ENCODE results near the gene ADAMTSL2.

Gene ADAMTSL2

DNA sequence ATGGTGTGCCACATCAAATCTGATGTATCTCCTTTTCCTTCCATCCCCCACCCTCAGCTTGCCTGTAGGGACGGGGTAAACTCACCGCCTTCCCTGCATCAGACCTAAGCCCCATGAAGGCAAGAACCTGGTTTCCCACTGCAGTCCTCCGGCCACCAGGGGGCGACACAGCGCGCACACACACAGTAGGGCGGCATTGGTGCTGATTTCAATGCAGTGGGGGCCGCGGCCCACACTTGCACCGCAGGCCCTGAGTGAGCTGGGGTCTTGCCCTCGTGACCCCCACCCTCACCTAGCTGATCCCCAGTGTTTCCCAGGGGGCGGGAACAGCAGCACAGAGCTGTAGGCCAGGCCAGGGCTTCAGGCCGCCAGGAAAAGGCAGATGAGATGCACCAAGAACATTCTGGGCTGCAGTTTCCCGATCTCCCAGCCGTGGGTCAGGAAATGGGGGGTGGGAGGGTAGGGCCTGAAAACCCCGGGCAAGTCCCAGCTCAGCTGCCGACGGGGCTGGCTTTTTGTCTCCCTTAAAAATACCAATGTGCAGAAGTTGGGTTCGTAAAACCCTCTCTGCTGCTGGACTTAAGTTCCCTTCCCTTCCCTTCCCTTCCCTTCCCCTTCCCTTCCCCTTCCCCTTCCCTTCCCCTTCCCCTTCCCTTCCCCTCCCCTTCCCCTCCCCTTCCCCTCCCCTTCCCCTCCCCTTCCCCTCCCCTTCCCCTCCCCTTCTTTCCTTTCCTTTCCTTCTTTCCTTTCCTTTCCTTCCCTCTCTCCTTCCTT is 55.1 kb downstream of the ADAMTSL2 start:
- no peak for DNase-seq (ENCODE audit: low read depth, low spot score)

DNA sequence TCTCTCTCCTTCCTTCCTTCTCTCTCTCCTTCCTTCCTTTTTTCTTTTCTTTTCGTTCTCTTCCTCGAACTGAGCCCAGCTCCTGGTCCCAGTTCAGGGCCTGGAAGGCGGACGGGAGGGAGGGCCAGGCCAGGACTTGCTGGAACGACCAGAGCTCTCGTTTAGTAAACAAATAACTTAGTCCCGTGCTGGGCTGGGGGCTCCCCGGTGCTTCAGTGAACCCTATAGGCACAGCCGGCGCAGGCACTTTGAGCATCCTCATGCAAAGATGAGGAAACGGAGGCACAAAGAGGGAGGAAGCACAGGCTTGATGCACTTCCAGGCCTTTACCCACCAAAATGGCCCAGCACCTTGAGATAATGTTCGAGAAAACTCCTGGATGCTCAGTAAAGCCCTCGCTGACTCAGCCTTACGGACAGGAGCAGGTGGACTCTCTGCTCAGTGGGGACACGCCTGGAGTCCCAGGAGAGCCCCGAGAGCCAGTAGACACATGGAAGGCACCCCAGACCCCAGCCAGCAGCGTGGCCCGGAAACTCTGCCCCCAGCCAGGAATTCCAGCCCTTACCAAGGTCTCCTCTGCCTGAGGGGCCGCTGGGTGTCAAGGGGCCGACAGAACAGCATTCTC is 55.8 kb downstream of the ADAMTSL2 start:
- no peak for DNase-seq (ENCODE audit: low read depth, low spot score)

DNA sequence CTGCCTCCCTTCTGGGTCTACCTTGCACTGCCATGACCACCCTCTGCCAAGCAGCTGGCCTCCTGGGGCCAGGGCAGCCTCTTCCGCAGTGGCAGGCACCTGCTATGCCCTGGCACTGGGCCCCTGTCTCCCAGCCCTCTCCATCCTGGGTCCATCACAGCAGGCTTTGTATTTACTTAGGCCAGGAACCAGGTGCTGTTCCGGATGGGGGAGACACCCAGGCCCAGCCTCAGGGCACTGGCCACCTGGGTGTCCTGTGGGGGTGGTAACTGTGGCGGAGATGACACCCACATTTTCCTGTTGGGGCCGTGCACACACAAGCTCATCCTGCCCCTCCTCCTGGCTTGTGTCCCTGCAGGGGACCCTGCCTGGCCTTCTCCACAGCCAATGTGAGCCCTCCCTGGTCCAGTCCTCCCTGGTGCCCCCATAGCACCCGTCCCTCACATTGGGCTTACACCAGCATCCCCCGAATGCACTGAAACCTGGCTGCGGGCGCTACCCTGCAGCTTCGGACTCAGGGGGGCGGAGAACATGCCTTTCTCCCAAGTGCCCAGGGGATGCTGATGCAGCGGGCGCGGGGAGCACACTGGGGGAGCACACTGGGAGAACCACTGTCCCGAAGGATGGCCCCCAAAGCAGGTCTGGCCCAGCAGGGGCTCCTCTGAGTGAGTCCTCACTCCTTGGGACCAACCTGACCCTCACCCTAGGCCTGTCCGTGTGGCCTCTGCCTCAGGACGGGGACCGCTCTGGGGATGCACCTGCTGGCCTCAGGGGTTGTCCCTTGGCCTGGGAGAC is 56.8 kb downstream of the ADAMTSL2 start:
- no peak for DNase-seq (ENCODE audit: low read depth, low spot score)

DNA sequence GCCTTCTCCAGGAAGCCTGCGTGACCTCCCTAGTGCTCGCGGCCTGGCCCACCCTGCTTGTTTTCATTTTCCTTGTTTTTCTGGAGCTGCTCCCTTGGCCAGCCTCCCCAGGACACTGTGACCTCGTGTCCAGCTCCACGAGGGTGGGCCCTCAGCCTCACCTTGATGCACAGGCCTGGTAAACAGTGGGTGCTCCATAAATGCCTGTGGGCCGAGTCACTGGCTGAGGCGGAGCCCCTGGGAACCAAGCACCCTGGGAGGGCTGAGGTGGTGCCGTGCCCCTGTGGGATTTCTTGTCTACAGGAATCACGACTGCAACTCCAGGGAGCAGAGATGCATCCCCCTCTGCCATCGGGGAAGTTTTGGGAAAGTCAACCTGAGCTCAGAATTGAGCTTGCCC is 57.5 kb downstream of the ADAMTSL2 start:
- DNase-seq (ENCODE audit: low read depth, low spot score), result no peak

DNA sequence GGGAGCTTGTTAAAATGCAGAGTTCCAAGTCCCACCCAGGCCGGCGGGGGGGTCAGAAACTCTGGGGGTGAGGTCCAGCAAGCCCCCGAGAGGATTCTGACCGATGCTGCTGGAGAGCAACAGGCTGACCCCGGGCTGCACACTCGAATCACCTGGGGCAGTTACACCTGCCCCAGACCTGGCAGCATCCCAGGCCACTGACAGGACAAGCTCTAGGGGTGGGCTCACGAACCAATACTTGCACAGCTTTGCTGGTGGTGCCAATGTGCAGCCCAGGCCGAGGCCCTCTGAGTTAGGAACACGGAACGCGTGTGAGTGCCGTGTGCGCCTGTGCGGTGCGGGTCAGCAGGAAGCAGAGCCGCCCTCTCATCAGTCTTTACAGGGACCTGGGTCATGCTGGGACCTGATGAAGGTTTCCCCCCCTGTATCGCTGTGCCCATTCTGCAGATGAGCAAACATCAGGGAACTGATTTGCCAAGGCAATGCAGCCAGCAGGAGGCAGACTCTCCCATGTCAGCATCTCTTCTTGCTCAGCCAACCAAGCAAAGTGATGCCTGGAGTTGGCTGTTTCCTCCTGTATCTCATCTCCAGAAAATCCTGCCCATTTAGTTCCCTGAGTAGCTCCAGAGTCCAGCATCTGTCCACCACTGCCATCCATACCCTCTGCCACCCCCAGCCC is 58.4 kb downstream of the ADAMTSL2 start:
- DNase-seq (ENCODE audit: low read depth, low spot score), result no peak

DNA sequence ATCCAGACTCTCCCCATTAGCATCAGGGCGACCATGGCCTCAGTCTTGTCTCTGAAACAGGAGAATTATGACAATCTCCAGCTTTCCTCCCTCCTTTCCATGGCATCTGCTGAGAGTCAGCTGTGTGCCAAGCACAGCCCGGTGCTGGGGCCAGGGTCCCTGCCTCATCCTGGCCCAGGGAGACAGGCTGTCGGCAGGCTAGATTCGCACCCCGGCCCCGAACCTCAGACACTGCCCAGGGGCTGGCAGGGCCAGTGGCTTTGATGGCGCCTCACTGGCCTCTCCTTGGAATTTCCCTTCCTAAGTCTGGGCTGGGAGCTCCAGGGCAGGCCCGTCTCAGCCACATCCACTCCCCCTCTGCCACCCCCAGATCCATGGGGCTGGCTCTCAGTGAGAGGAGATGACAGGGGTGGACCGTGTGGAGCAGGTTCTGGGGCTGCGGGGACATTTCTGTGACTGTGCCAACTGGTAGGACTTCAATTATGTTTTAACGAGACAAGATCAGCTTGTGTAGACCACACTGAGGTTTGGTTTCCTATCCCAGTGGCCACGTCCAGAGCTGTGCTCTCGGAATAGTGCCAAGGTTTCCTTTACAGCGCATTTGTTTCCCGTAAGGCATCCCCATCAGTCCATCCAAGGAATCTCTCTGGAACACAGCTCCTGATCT is 59.2 kb downstream of the ADAMTSL2 start:
- no peak for DNase-seq (ENCODE audit: low read depth, low spot score)

DNA sequence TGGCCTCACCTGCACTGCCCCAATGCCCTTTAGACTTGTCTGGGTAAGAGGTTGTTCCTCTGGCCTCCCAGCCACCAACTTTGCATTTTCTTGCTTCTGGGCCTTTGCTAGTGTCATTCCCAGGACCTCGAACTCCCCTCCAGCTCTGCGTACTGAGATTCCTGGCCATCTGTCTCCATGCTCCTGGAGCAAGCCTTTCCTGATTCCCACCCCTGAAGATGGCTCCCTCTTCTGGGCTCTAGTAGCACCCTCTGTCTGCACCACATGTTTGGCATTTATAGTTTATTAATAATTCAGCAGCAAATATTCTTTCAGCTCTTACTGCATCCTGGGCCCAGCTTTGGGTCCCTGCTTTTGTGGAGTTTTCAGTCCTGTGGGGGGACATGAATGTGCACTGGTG is 59.8 kb downstream of the ADAMTSL2 start:
- DNase-seq (ENCODE audit: low read depth, low spot score), result no peak

DNA sequence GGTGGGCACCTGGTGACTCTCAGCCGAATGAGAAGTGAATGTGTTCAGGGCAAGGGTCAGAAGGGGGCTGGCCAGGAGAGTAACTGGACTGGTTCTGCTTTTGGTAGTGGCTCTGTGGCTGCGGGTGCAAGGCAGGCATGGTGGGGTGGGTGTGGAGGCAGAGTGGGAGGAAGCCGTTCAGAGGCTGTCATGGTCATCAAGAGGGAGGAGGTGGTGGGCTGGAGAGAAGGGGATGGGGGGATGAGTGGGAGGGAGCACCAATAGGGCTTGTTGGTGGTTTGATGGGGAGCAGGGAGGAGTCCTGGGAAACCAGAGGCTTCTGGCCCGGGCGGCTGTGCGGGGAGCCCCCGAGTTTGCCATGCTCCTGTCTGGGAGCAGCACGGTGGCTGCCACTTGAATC is 61.4 kb downstream of the ADAMTSL2 start:
- DNase-seq (ENCODE audit: low read depth, low spot score), result no peak

DNA sequence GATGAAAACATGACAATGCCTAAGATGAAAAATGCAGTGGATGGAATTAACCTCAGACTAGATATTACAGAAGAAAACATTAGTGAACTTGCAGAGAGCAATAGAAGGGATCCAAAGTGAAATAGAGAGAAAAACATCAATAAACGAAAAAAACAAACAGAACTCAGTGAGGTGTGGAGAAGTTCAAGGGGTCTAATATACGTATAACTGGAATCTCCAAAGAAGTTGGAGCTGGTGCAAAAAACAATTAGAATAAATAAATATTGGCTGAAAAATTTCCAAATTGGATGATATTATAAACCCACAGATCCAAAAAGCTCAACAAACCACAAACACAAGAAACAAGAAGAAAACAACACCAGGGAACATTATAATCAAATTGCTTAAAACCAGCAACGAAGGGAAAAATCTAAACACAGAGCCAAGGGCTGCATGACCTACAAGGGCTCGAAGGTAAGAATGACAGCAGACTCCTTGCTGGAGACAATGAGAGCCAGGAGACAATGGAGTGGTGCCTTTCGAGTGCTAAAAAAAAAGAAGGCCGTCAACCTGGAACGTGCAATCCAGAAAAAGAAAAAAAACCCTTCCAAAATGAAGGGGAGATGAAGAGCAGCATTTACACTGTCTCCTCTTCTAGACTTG is 62.9 kb downstream of the ADAMTSL2 start:
- no peak for DNase-seq (ENCODE audit: low read depth, low spot score)

DNA sequence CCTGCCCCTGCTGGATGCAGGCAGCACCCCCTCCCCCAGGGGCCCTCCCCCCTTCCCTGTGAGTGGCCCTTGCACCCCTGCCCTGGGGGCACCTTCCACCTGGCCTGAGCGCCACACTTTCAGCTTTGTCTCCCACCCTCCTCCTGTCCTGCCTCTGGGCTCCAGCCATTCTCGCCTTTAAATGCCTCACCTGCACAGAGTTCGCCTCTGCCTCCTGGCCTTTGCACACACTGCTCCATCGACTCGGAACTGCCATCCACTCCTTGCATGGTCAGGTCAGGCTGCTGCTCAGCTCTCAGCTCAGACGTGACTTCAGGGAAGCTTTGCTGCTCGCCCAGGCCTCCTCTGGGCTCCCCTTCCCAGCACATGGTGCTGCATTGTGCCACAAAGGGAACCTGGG is 64.5 kb downstream of the ADAMTSL2 start:
- DNase-seq (ENCODE audit: low read depth, low spot score), result no peak

DNA sequence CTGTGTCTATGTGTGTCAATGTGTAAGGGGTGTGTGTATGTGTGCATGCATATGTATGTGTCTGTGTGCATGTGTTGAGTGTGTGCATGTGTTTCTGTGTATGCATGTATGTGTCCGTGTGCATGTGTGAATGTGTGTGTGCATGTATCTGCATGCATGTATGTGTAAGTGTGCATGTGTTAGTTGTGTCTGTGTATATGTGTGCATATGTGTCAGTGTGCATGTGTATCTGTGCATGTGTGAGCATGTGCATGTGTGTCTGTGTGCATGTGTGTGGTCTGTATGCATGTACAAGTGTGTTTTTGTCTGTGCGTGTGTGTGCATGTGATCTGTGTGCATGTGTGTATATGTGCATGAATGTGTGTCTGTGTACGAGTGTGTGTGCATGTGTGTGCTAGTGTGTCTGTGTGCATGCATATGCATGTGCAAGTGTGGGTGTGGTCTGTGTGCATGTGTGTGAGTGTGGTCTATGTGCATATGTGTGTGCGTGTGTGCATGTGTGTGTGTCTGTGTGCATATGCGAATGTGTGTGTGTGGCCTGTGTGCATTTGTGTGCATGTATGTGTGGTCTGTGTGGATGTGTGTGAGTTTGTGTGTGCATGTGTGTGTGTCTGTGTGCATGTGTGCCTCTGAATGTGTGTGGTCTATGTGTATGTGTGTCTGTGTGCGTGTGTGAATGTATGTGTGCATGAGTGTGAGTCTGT is 65.1 kb downstream of the ADAMTSL2 start:
- DNase-seq (ENCODE audit: low read depth, low spot score), result no peak

DNA sequence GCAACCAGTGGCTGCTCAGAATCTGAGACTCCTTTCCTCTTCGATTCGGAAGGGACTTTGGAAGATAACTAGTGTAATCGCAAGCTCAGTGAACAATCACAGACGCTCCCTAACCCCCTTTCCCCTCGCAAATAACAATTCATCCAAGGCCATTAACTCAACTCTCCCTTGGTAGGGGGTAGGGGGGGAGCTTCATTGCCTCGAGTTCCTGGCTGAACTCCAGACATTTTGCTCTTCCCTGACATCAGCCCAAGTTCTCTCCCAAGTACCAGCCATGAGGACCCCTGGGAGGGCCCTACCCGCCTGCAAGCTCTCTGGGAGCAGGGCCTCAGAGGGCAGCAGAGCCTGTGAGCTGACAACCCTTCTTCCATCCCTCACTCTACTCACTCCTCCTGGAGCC is 66.2 kb downstream of the ADAMTSL2 start:
- no peak for DNase-seq (ENCODE audit: low read depth, low spot score)

DNA sequence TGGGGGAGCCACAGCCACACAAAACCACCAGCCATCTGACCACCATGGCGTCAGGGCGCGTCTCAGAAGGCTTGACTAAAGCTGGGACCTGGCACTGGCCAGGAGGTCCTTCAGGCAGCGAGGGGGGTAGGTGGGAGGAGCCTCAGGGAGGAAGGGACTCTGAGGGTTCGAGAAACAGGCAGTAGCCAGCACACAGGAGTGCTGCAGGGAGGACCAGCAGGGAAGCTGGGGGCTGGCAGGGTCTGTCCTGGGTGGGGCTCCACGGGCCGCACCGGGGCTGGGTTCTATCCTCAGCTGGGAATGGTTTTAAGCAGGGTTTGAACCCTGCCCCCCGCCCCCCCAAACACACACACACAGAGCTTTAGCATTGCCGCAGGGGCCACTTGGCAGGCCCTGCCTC is 67.2 kb downstream of the ADAMTSL2 start:
- no peak for DNase-seq (ENCODE audit: low read depth, low spot score)

DNA sequence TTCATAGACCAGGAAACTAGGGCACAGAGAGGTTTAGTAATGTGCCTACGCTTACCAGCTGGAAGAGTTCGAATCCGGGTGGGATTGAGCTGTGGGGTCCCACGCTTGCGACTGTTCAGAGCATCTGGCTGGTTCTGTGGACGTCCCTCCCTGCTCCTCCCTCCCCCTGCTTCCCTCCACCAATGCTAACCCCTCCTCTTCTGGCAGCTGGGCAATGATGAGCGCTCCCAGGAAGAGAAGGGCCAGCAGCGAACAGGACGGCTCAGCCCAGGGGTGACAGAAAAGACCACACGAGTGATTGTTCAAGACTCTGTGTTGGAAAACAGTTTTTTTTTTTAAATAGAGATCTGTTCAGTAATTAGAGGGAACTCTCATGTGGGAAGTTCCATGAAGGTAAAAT is 67.8 kb downstream of the ADAMTSL2 start:
- no peak for DNase-seq (ENCODE audit: low read depth, low spot score)

DNA sequence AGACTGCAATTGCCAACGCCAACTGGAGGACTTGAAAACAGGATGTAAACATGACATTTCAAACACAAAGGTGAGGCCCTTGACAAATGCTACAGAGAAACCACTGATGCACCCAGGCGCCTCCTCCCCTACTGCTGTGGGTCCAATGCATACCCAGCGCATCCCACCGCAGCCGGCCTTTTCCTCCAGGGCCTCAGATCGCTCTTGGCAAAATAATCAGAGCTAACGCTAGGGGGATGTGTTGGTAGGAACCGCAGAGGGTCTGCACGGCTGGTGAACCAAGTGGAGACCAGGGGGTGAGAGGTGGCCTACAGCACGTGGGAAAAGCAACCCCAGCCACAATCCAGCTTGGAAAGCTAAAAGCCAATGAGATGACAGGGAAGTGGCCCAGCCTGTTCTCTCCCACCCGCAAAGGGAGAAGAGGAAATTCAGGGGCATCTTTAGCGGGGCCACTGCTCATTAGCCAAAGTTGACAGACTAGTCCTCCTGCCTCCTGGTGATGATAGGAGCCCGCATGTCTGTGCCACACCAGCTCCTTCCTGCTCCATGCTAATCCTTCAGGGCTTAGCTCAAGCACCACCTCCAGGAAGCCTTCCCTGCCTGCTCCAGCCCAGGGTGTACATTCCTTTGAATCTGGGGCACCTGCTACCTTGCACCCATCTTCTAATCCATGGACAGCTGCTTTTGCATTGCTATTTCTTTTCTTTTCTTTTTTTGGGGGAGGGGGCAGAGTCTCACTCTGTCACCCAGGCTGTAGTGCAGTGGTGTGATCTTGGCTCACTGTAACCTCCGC is 68.8 kb downstream of the ADAMTSL2 start:
- DNase-seq (ENCODE audit: low read depth, low spot score), result no peak

DNA sequence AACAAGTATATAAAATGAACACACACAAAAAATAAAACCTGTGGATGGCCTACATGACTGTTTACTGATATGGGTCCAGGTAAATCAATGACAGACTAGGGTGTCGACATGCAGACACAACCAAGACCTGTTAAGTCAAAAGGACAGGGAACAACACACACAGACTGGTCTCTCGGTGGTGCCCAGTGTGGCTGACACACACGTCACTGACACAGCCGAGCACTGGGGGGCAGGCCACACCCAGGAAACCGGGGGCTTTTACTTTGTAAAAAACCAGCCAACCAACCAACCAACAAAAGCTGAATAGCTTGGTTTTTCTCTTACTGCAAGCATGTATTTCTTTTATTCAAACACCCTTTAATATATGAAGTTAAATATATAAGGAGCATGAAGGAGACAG is 69.7 kb downstream of the ADAMTSL2 start:
- DNase-seq (ENCODE audit: low read depth, low spot score), result no peak

DNA sequence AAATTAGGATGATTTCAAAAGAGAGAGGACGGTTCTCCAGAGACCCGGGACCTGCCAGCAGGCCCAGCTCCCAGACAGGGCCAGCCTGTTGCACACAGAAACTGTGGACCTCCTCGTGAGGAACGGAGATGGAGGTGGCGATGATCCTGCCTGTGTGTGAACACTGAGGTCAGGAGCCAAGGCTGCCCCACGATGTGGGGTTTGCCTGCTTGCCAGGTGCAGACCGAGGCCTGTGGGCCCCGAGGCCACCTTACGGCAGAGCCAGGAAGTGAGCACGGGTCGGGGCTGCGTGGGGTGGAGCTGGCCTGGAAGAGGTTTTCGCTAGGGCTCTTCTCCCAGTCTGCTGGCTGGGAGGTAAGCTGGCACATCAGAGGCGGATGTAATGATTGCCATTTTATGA is 70.4 kb downstream of the ADAMTSL2 start:
- no peak for DNase-seq (ENCODE audit: low read depth, low spot score)

DNA sequence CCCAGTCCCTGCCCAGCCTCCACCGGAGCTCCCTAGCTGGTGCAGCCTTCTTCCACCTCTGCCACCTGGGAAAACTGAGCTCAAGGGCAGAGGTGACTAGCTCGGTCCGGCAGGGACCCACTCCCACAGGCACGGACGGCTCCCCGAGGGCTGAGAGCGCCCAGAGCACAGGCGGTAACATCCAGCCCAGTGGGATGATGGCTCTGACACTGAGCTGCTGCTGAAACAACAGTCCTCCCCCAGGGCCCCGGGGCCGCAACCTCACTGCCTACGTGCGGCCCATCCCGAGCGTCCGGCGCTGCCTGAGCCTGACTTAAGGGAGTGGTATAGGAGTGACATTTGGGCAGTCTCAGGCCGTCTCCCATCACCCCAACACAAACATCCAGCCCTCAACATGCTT is 70.9 kb downstream of the ADAMTSL2 start:
- DNase-seq (ENCODE audit: low read depth, low spot score), result no peak

DNA sequence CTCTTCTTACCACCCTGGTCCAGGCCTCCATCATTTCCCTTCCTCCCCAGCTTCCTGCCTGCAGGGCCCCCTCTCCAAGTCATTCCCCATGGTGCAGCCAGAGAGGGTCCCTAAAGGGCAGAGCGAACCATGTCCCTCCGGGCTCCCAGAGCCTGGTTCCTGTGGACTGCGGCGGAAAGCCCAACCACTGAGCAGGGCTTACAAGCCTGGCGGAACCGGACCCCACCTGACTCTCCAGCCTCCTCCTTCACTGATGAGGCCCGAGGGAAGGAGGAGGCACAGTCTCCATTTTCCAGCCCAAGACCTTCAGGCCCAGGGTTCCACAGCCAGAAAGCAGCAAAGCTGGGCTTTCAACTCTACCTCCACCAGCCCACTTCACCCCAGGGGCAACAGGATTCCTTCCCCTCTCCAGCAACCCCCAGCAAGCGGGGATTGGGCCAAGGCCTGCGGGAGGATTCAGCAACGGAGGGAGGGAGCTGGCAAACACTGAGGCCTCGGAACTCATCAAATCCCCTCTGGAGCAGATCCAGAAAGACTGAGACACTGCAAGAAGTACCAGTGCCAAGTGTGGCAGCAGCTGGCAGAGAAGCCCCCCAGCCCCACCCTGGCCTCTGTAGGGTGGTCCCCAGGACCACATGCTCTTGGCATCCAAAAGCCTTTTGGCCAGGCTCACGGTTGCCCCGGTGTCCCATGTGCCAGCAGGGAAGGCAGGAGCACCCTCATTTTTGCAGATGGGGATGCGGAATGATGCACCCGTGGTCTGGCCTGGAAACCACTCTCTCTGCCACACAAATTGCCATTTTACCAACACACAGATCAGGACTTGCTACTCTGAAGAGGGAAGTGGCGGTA is 71.6 kb downstream of the ADAMTSL2 start:
- no peak for DNase-seq (ENCODE audit: low read depth, low spot score)
